ENCODE measurements around the gene CTRB1. TPM values are rescaled to one million over a fixed set of nuclear protein-coding genes. Genes with fewer than 3 reads are reported as not detected.

The CTRB1 gene
- total and polyA plus RNA-seq, 2 of the 8 experiments (the other 6 are each of a cell fraction or from before 2014, with no cell fraction given) = not detected

- no peak for TF ChIP-seq ZNF274 (IDR thresholded peaks at IDR 0.05; ENCODE audit: borderline replicate concordance, extremely low read depth, low read length)
Measured at GRCh38 chr16:75193730-75194444, 24.9 kb upstream of the CTRB1 start (continued).
